Adrenal gland (tissue), 5 donors: Measurements from ENCODE around the gene PSAPL1.

ENCODE experiments used
- CTCF ChIP-seq, 6 experiments: fragments of 450-650 bp in 4 of 6; fragments of 200-600 bp in 2 of 6; sonication (generic) in 1 of 6; IDR thresholded peaks; 1 replicate in 5 of 6; 2 replicates in 1 of 6; pipeline versions ENCODE4 v1.5.1 to v1.8.0; 2016 to 2021; ENCODE audit warnings: antibody characterized with exemption in 6 of 6, mild to moderate bottlenecking in 2 of 6, moderate library complexity in 1 of 6
- POLR2A ChIP-seq, 2 donors: fragments of 450-650 bp; IDR thresholded peaks; one replicate each; pipeline ENCODE4 v1.6.1; 2017; ENCODE audit warnings: antibody characterized with exemption in 2 of 2, mild to moderate bottlenecking in 2 of 2, moderate library complexity in 1 of 2
- donor health status: DM: no; HTN: no; CAD: no.

GRCh38 chr4:7419961-7420660 lies 14.6 kb downstream of the PSAPL1 start:
- TF ChIP-seq POLR2A (IDR thresholded peaks at IDR 0.05) = no peak
- no peak for TF ChIP-seq CTCF (IDR thresholded peaks at IDR 0.05)
